Endodermal cell (in vitro differentiated cells): ENCODE data around the gene IRX5. TPM values are rescaled to one million over a fixed set of nuclear protein-coding genes. Genes with fewer than 3 reads are reported as not detected.

Source experiments
- DNase-seq: peaks from one replicate; pipeline ENCODE4 v3.0.0-alpha.2; 2017
- H3K27ac ChIP-seq: 2 replicates; pipeline ENCODE4 v1.5.1; 2013; ENCODE audit warnings: mild to moderate bottlenecking, low read depth, low read length, moderate library complexity
- H3K27me3 ChIP-seq: 2 replicates; pipeline ENCODE4 v1.6.1; 2013; ENCODE audit warnings: mild to moderate bottlenecking, low read length, moderate library complexity; ENCODE audit not compliant: insufficient read depth, control insufficient read depth, poor library complexity, severe bottlenecking
- H3K36me3 ChIP-seq: 2 replicates; pipeline ENCODE4 v1.7.0; 2013; ENCODE audit warnings: mild to moderate bottlenecking, low read length, moderate library complexity; ENCODE audit not compliant: control insufficient read depth, insufficient read depth
- H3K4me1 ChIP-seq: one replicate; pipeline ENCODE4 v1.7.0; 2013; ENCODE audit warnings: low read length; ENCODE audit not compliant: control insufficient read depth, insufficient read depth
- H3K4me3 ChIP-seq: 2 replicates; pipeline ENCODE4 v1.5.1; 2013; ENCODE audit warnings: mild to moderate bottlenecking, low read length, moderate library complexity
- H3K9ac ChIP-seq: 2 replicates; pipeline ENCODE4 v1.6.1; 2013; ENCODE audit warnings: mild to moderate bottlenecking, low read length, moderate library complexity; ENCODE audit not compliant: poor library complexity, severe bottlenecking; ENCODE audit errors: extremely low read depth
- H3K9me3 ChIP-seq: 2 replicates; pipeline ENCODE4 v1.6.1; 2013; ENCODE audit warnings: mild to moderate bottlenecking, low read length, moderate library complexity; ENCODE audit not compliant: control insufficient read depth
- H3K27ac Mint-ChIP-seq: 2 replicates; pipeline ENCODE4 v1.8.0; 2020; ENCODE audit warnings: mixed read lengths
- H3K27me3 Mint-ChIP-seq: 2 replicates; pipeline ENCODE4 v1.8.0; 2021; ENCODE audit warnings: mild to moderate bottlenecking, mixed read lengths; ENCODE audit not compliant: insufficient read depth
- H3K36me3 Mint-ChIP-seq: 2 replicates; pipeline ENCODE4 v1.8.0; 2020; ENCODE audit warnings: low read depth, mixed read lengths
- H3K4me1 Mint-ChIP-seq: 2 replicates; pipeline ENCODE4 v1.8.0; 2020; ENCODE audit warnings: mixed read lengths
- H3K4me3 Mint-ChIP-seq: 2 replicates; pipeline ENCODE4 v1.8.0; 2020; ENCODE audit warnings: mild to moderate bottlenecking, moderate library complexity, mixed read lengths
- H3K9me3 Mint-ChIP-seq: 2 replicates; pipeline ENCODE4 v1.8.0; 2020; ENCODE audit warnings: mild to moderate bottlenecking, mixed read lengths
- CTCF ChIP-seq: fragments of 200-600 bp; sonication (generic); conservative IDR thresholded peaks from 2 replicates; pipeline ENCODE4 v1.5.0; 2021; ENCODE audit warnings: antibody characterized with exemption, mild to moderate bottlenecking
- WGBS, 2 experiments: methylation state at CpG; one replicate each; pipeline versions ENCODE4 v1.1.5 to v1.1.7; 2013; ENCODE audit warnings: missing lambda C conversion rate in 2 of 2, mixed read lengths in 1 of 2; ENCODE audit not compliant: insufficient coverage in 1 of 2, insufficient read length in 1 of 2; 5-methylcytosine and 5-hydroxymethylcytosine counted together
- total RNA-seq, 2 donors: library from RNA; stranded (reverse); fragmentation: NEBNext Ultra II Directional in 1 of 2; extraction: Animal tissue kit (Norgen Biotek cat#: 25700) in 1 of 2; gene quantifications; 2 replicates in 1 of 2; 3 replicates in 1 of 2; pipeline ENCODE4 v1.2.1, GENCODE V29; 2021

The IRX5 gene
- total RNA-seq, 2 donors from 2014 or later, result 1.6 to 2.6 TPM

- Histone ChIP-seq H3K9me3 (no peaks in the 10 kb centered on the region), H3K27ac (no peak overlapping the region), H3K4me1 (no peaks in the 10 kb centered on the region), H3K27me3 (peaks cover 30% of the 10 kb centered on the region), H3K4me3 (no peak overlapping the region), H3K9ac (no peak overlapping the region), H3K36me3 (no peaks in the 10 kb centered on the region)
- peaks cover 8% of the 10 kb centered on the region for H3K4me1 Mint-ChIP-seq
- no peak for DNase-seq
- no peak overlapping the region for H3K27ac Mint-ChIP-seq
- no peak overlapping the region for H3K4me3 Mint-ChIP-seq
- no peak for TF ChIP-seq CTCF
- WGBS, 2 experiments, result 71 to 100% methylated on average over 2 to 4 of the region's 4 CpGs
- H3K9me3 Mint-ChIP-seq, result no peaks in the 10 kb centered on the region
- H3K36me3 Mint-ChIP-seq, result no peaks in the 10 kb centered on the region
- peaks cover 45% of the 10 kb centered on the region for H3K27me3 Mint-ChIP-seq
These were observed 21.5 kb downstream of the IRX5 start for GRCh38 chr16:54952195-54952594.

GRCh38 chr16:54953461-54953860 lies 22.8 kb downstream of the IRX5 start:
- H3K9me3 ChIP-seq, result no peaks in the 10 kb centered on the region
- H3K36me3 ChIP-seq, result no peaks in the 10 kb centered on the region
- no peak overlapping the region for H3K4me3 Mint-ChIP-seq
- 91 to 100% methylated on average over 2 to 3 of the region's 3 CpGs for WGBS, 2 experiments
- no peak for TF ChIP-seq CTCF
- peaks cover 33% of the 10 kb centered on the region for H3K27me3 Mint-ChIP-seq
- H3K36me3 Mint-ChIP-seq, result no peaks in the 10 kb centered on the region
- peaks cover 19% of the 10 kb centered on the region for H3K27me3 ChIP-seq
- H3K27ac ChIP-seq, result no peak overlapping the region
- no peaks in the 10 kb centered on the region for H3K9me3 Mint-ChIP-seq
- DNase-seq, result no peak
- peaks cover 10% of the 10 kb centered on the region for H3K4me1 Mint-ChIP-seq
- H3K4me3 ChIP-seq, result no peak overlapping the region
- H3K27ac Mint-ChIP-seq, result no peak overlapping the region
- H3K9ac ChIP-seq, result no peak overlapping the region
- H3K4me1 ChIP-seq, result no peaks in the 10 kb centered on the region

- H3K27me3 Mint-ChIP-seq, result peaks cover 27% of the 10 kb centered on the region
- 71 to 94% methylated on average over 1 to 3 of the region's 3 CpGs for WGBS, 2 experiments
These were observed 23.6 kb downstream of the IRX5 start for GRCh38 chr16:54954220-54954619.

More at GRCh38 chr16:54954220-54954619, 23.6 kb downstream of the IRX5 start:
- Histone ChIP-seq H3K27ac (no peak overlapping the region), H3K4me1 (no peaks in the 10 kb centered on the region), H3K4me3 (no peak overlapping the region), H3K36me3 (no peaks in the 10 kb centered on the region), H3K27me3 (peaks cover 11% of the 10 kb centered on the region), H3K9ac (no peak overlapping the region), H3K9me3 (no peaks in the 10 kb centered on the region)
- TF ChIP-seq CTCF, result no peak
- H3K4me1 Mint-ChIP-seq, result peaks cover 10% of the 10 kb centered on the region
- no peaks in the 10 kb centered on the region for H3K9me3 Mint-ChIP-seq
- no peak for DNase-seq
- H3K36me3 Mint-ChIP-seq, result no peaks in the 10 kb centered on the region
- H3K4me3 Mint-ChIP-seq, result no peak overlapping the region
- H3K27ac Mint-ChIP-seq, result no peak overlapping the region
